DOHH2 (cell line): Measurements from ENCODE around the gene PPP1R27.

Experiments used
- CTCF ChIP-seq: fragments of 200-600 bp; sonication (generic); IDR thresholded peaks from one replicate; pipeline ENCODE4 v1.5.1; 2014; ENCODE audit warnings: antibody characterized with exemption, mild to moderate bottlenecking, low read depth, low read length; ENCODE audit not compliant: poor library complexity, severe bottlenecking
- EZH2phosphoT487 ChIP-seq: fragments of 200-600 bp; sonication (generic); IDR thresholded peaks from 2 replicates; pipeline ENCODE4 v1.6.1; 2017; ENCODE audit warnings: borderline replicate concordance, mild to moderate bottlenecking, antibody characterized with exemption, low read length, moderate library complexity, mixed read lengths

DNA sequence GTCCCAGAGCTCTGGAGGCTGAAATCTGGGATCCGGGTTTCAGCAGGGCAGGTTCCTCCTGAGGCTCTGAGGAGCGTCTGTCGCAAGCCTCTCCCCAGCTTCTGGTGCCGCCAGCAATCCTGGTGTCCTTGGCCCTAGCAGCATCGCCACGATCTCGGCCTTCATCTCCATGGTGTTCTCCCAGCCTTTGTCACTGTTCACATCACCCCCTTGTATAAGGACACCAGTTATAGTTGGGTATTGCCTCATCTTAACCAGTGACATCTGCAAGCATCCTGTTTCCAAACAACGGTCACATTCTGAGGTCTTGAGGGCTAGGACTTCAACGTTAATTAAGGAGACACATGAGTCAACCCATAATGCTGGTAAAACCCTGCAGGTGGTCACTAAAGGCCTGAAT is 2.8 kb upstream of the PPP1R27 start:
- TF ChIP-seq CTCF, result no peak
- TF ChIP-seq EZH2phosphoT487, result no peak
